SK-N-SH treated with all-trans-retinoic acid at 6 μM for 48 hours (cell line): Measurements from ENCODE around the gene LARP4.

Source experiments
- ATAC-seq: fragments of 200-7000 bp; cut with Tn5 transposase; 3 replicates; pipeline ENCODE4 v1.9.1; 2020; ENCODE audit warnings: mild to moderate bottlenecking, moderate library complexity
- ARNTL ChIP-seq: fragments of 450-650 bp; formaldehyde crosslinking; IDR thresholded peaks from 2 replicates; pipeline ENCODE4 v1.5.0; 2020; ENCODE audit warnings: low read depth, mild to moderate bottlenecking, moderate library complexity, borderline replicate concordance
- BACH2 ChIP-seq: fragments of 250-450 bp; sonication (Bioruptor Pico); IDR thresholded peaks from 2 replicates; pipeline ENCODE4 v1.9.0; 2021; ENCODE audit warnings: mild to moderate bottlenecking, borderline replicate concordance
- CSDC2 ChIP-seq: fragments of 250-450 bp; sonication (Bioruptor Pico); IDR thresholded peaks from 2 replicates; pipeline ENCODE4 v1.5.0; 2020; ENCODE audit warnings: mild to moderate bottlenecking, moderate library complexity
- ESRRG ChIP-seq: fragments of 250-450 bp; sonication (Bioruptor Pico); IDR thresholded peaks from 2 replicates; pipeline ENCODE4 v1.6.1; 2021; ENCODE audit warnings: mild to moderate bottlenecking
- GLIS3 ChIP-seq: fragments of 250-450 bp; sonication (Bioruptor Pico); IDR thresholded peaks from 2 replicates; pipeline ENCODE4 v1.5.0; 2020; ENCODE audit warnings: mild to moderate bottlenecking, moderate library complexity
- ISL1 ChIP-seq: fragments of 250-450 bp; sonication (Bioruptor Pico); IDR thresholded peaks from 2 replicates; pipeline ENCODE4 v2.1.2; 2022; ENCODE audit warnings: mild to moderate bottlenecking, moderate library complexity
- OSR1 ChIP-seq: fragments of 250-450 bp; sonication (Bioruptor Pico); IDR thresholded peaks from 2 replicates; pipeline ENCODE4 v1.8.0; 2022; ENCODE audit warnings: moderate library complexity, mild to moderate bottlenecking, inconsistent platforms
- PPARA ChIP-seq: fragments of 250-450 bp; sonication (Bioruptor Pico); IDR thresholded peaks from 2 replicates; pipeline ENCODE4 v1.5.0; 2020; ENCODE audit warnings: mild to moderate bottlenecking, borderline replicate concordance
- SNAI2 ChIP-seq: fragments of 250-450 bp; sonication (Bioruptor Pico); IDR thresholded peaks from 2 replicates; pipeline ENCODE4 v1.5.0; 2020; ENCODE audit warnings: mild to moderate bottlenecking, moderate library complexity
- TCF4 ChIP-seq: fragments of 250-450 bp; sonication (Bioruptor Pico); IDR thresholded peaks from 2 replicates; pipeline ENCODE4 v1.8.0; 2021; ENCODE audit warnings: mild to moderate bottlenecking, moderate library complexity, borderline replicate concordance
- TOX ChIP-seq: fragments of 250-450 bp; sonication (Bioruptor Pico); IDR thresholded peaks from 2 replicates; pipeline ENCODE4 v1.8.0; 2021; ENCODE audit warnings: mild to moderate bottlenecking, moderate library complexity, borderline replicate concordance
- ZC3H10 ChIP-seq: fragments of 250-450 bp; sonication (Bioruptor Pico); IDR thresholded peaks from 2 replicates; pipeline ENCODE4 v1.5.1; 2021; ENCODE audit warnings: mild to moderate bottlenecking, moderate library complexity
- ZFP30 ChIP-seq: fragments of 450-650 bp; formaldehyde crosslinking; IDR thresholded peaks from 2 replicates; pipeline ENCODE4 v1.5.0; 2022; ENCODE audit warnings: mild to moderate bottlenecking, moderate library complexity
- ZNF565 ChIP-seq: fragments of 450-650 bp; formaldehyde crosslinking; conservative IDR thresholded peaks from 2 replicates; pipeline ENCODE4 v1.5.0; 2020; ENCODE audit warnings: low read depth, mild to moderate bottlenecking, moderate library complexity
- ZNF70 ChIP-seq: fragments of 450-650 bp; formaldehyde crosslinking; IDR thresholded peaks from 2 replicates; pipeline ENCODE4 v1.5.0; 2020; ENCODE audit warnings: mild to moderate bottlenecking, moderate library complexity
- ZNF8 ChIP-seq: fragments of 450-650 bp; formaldehyde crosslinking; IDR thresholded peaks from 2 replicates; pipeline ENCODE4 v1.5.0; 2020; ENCODE audit warnings: mild to moderate bottlenecking, moderate library complexity
- TF ChIP-seq, protein P1 (sequence below): fragments of 250-450 bp; sonication (Bioruptor Pico); IDR thresholded peaks from 2 replicates; pipeline ENCODE4 v1.8.0; 2020; ENCODE audit warnings: mild to moderate bottlenecking, moderate library complexity, borderline replicate concordance
- TF ChIP-seq, protein P2 (sequence below): fragments of 250-450 bp; sonication (Bioruptor Pico); IDR thresholded peaks from 2 replicates; pipeline ENCODE4 v1.5.1; 2020; ENCODE audit warnings: low read depth, mild to moderate bottlenecking, moderate library complexity
- TF ChIP-seq, protein P3 (sequence below): fragments of 250-450 bp; sonication (Bioruptor Pico); IDR thresholded peaks from 2 replicates; pipeline ENCODE4 v1.5.1; 2021; ENCODE audit warnings: mild to moderate bottlenecking, moderate library complexity

The LARP4 gene

DNA sequence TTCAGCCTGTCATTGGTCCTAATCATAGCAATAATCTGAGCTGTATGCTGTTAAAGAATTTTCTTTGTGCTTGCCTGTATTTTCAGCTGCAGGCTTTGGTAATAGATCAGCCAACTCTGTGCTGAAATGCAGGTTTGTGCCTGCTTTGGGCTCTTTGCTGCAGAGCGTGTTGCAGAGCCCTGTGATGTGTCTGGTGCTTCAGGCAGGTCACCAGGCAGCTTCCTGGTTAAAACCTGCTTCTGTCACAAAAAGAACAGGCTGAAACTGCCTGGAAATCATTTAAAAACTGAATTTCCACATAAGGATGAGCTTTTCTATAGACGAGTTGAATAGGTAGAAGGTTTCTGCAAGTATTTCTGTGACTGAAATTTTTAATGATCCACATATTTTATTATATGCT is 107.2 kb downstream of the LARP4 start:
- TF ChIP-seq CSDC2 (CRISPR knock-in tag) (no peak), ISL1 (CRISPR knock-in tag) (no peak), ZNF8 (CRISPR knock-in tag) (no peak)
- no peak for ATAC-seq

DNA sequence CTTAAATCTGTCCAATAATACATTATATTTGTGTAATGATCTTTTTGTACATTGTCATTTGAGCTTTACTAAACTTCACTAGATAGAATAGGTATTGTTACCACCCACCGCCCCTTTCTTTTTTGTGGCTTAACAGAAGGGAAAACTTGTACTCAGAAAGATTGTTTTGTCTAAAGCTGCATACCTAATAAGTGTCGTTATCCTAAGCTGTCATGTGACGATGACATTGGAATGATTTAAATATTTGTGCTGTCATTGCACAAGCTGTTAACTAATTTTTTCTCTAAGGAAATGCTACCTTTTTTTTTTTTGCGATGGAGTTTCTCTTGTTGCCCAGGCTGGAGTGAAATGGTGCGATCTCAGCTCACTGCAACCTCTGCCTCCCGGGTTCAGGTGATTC is 107.7 kb downstream of the LARP4 start:
- TF ChIP-seq TCF4 (CRISPR knock-in tag) = no peak
- no peak for TF ChIP-seq PPARA (CRISPR knock-in tag)
- TF ChIP-seq GLIS3 = no peak
- TF ChIP-seq ISL1 (CRISPR knock-in tag) = no peak
- TF ChIP-seq ZC3H10 (CRISPR knock-in tag) = no peak
- no peak for TF ChIP-seq TOX (CRISPR knock-in tag)
- no peak for TF ChIP-seq ARNTL (CRISPR knock-in tag)
- TF ChIP-seq, protein P1, sequence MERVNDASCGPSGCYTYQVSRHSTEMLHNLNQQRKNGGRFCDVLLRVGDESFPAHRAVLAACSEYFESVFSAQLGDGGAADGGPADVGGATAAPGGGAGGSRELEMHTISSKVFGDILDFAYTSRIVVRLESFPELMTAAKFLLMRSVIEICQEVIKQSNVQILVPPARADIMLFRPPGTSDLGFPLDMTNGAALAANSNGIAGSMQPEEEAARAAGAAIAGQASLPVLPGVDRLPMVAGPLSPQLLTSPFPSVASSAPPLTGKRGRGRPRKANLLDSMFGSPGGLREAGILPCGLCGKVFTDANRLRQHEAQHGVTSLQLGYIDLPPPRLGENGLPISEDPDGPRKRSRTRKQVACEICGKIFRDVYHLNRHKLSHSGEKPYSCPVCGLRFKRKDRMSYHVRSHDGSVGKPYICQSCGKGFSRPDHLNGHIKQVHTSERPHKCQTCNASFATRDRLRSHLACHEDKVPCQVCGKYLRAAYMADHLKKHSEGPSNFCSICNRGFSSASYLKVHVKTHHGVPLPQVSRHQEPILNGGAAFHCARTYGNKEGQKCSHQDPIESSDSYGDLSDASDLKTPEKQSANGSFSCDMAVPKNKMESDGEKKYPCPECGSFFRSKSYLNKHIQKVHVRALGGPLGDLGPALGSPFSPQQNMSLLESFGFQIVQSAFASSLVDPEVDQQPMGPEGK (CRISPR knock-in tag) = no peak
- TF ChIP-seq BACH2 (CRISPR knock-in tag) = no peak
- no peak for TF ChIP-seq SNAI2 (CRISPR knock-in tag)
- no peak for TF ChIP-seq ESRRG (CRISPR knock-in tag)
- ATAC-seq = no peak

DNA sequence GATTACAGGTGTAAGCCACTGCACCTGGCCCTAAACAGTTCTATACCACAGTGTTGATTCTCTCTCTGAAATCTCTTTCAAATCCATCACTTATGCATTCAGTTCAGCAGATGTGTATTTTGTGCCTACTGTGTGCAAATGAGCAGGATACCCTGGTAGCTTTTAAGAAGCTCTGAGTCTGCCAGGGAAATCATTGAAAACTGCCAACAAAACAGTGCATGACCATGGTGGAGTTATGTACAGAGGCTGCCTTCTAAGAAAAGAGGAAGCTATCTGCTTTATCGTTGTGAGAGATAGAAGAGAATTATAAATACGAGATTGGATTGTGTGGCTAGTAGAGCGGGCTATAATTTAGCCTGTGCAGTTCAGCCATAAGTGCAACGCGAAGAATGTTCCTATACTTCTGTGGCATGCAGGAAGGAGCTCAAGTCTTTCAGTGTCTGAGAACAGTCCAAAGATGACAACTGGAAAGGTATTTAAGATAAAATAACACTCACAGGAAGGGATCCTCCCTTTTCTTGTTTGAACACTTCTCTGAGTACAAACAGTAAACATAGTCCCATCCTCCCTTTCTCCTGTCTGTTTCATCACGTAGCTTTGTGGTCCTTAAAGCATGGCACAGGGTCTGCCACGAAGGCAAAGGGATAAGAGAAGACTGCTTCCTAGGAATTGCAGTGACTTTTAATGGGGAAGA is 108.4 kb downstream of the LARP4 start:
- no peak for ATAC-seq

DNA sequence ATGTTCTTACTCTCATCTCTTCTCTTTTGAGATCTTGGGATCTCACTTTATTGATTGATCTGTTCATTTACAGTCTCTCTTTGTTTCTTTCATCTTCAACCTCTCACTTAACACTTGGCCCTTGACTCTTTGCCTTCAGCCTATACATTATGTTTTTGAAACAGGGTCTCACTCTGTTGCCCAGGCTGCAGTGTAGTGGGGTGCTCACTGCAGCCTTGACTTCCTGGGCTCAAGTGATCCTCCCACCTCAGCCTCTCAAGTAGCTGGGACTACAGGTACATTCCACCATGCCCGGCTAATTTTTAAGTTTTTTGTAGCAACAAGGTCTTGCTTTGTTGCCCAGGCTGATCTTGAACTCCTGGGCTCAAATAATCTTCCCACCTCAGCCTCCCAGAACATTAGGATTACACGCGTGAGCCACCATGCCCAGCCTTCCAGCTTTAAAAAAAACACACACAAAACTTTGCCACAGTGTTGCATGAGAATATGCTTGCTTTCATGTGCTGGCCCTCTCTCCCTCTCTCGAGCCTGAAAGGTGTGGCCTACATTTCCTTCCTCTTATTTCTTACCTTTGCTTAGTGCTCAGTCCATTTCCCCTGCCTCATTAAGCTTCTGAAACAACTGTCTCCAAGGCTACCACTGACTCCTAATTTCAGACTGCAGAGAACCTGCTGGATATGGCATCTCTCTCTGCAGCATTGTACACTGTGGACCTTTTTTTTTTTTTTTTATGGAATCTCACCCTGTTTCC is 114.0 kb downstream of the LARP4 start:
- no peak for TF ChIP-seq ZFP30
- TF ChIP-seq, protein P1 (CRISPR knock-in tag) = no peak
- TF ChIP-seq ZNF70 (CRISPR knock-in tag) = no peak
- no peak for TF ChIP-seq ZNF8 (CRISPR knock-in tag)
- no peak for TF ChIP-seq TOX (CRISPR knock-in tag)
- TF ChIP-seq OSR1 (CRISPR knock-in tag) = no peak
- TF ChIP-seq ZNF565 (CRISPR knock-in tag) = no peak
- TF ChIP-seq, protein P2, sequence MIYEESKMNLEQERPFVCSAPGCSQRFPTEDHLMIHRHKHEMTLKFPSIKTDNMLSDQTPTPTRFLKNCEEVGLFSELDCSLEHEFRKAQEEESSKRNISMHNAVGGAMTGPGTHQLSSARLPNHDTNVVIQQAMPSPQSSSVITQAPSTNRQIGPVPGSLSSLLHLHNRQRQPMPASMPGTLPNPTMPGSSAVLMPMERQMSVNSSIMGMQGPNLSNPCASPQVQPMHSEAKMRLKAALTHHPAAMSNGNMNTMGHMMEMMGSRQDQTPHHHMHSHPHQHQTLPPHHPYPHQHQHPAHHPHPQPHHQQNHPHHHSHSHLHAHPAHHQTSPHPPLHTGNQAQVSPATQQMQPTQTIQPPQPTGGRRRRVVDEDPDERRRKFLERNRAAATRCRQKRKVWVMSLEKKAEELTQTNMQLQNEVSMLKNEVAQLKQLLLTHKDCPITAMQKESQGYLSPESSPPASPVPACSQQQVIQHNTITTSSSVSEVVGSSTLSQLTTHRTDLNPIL = no peak
- no peak for TF ChIP-seq ARNTL (CRISPR knock-in tag)
- TF ChIP-seq ZC3H10 (CRISPR knock-in tag) = no peak
- no peak for ATAC-seq

More for the DNA sequence above, 108.4 kb downstream of the LARP4 start:
- TF ChIP-seq, protein P1 (CRISPR knock-in tag) = no peak
- TF ChIP-seq CSDC2 (CRISPR knock-in tag) (no peak), ZFP30 (no peak), SNAI2 (CRISPR knock-in tag) (no peak), TOX (CRISPR knock-in tag) (no peak), ZNF8 (CRISPR knock-in tag) (no peak), GLIS3 (no peak), OSR1 (CRISPR knock-in tag) (no peak), ISL1 (CRISPR knock-in tag) (no peak), TCF4 (CRISPR knock-in tag) (no peak), ESRRG (CRISPR knock-in tag) (no peak), ZC3H10 (CRISPR knock-in tag) (no peak)
- TF ChIP-seq, protein P3, sequence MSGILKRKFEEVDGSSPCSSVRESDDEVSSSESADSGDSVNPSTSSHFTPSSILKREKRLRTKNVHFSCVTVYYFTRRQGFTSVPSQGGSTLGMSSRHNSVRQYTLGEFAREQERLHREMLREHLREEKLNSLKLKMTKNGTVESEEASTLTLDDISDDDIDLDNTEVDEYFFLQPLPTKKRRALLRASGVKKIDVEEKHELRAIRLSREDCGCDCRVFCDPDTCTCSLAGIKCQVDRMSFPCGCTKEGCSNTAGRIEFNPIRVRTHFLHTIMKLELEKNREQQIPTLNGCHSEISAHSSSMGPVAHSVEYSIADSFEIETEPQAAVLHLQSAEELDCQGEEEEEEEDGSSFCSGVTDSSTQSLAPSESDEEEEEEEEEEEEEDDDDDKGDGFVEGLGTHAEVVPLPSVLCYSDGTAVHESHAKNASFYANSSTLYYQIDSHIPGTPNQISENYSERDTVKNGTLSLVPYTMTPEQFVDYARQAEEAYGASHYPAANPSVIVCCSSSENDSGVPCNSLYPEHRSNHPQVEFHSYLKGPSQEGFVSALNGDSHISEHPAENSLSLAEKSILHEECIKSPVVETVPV (CRISPR knock-in tag) = no peak
- TF ChIP-seq, protein P2 = no peak
- TF ChIP-seq, all 23 proteins: peak for 0
